ENCODE data around the gene RALGPS1. TPM values are rescaled to one million over a fixed set of nuclear protein-coding genes. Genes with fewer than 3 reads are reported as not detected.

RALGPS1 gene
- total RNA-seq, 1 donor from 2014 or later, result 15.2 TPM

DNA sequence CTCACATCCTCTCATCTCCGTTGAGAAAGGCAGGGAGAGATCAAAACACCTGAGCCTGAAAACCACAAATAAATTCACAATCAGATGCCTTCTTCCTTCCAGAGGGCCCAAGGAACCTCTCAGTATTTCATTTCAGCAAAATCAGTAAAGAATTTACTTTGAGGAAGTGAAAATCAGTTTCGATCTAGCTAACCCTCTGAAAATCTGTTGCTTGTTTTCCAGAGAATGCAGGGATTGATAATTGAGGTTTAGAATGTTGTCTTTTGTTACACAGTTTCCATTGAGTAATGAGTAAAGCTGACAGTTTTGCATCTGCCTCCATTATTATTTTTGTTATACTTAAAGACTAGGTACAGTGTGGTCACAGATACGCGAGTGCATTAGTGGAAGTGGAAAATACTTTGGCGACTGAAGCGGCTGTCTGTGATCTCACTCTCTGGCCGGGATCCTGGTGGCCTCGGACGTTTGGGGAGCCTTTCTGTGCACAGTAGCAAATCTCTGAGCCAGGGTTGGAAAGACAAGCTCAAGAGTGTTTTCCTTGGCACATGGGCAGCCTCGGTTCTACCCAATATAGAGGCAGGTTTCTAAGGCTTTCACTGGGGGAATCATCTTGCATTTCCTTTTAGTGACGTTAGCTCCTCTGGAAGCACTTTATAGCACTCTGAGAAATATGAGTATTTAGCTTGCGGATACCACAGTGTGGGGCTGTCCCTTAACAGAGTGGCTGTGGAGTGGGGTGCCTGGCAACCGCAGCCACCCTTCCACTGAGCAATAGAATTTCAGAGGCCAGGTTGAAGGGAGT lies 240.0 kb downstream of the RALGPS1 start:
- no peak for TF ChIP-seq CTCF (IDR thresholded peaks at IDR 0.05)
- no peak for TF ChIP-seq POLR2A (IDR thresholded peaks at IDR 0.05)
- peak in 1 of 2 donors; percentile 59 for TF ChIP-seq POLR2AphosphoS5 (IDR thresholded peaks at IDR 0.05; ENCODE audit: insufficient read depth in 1 of 2, low read depth in 1 of 2)
- H3K36me3 ChIP-seq, result no peaks in the 10 kb centered on the region
- H3K4me3 ChIP-seq, result peak overlapping the region in 1 of 2 donors; percentile 1
- peak in 1 of 2 donors; percentile 85 for DNase-seq (ENCODE audit: extremely low spot score in 2 of 2)
- peak overlapping the region; percentile 79 for H3K27ac ChIP-seq
- H3K27me3 ChIP-seq, result no peaks in the 10 kb centered on the region
- intact Hi-C loops (cut with DNase I), result no loop called here
- peaks cover 25% of the 10 kb centered on the region for H3K4me1 ChIP-seq
- H3K9me3 ChIP-seq, result no peaks in the 10 kb centered on the region

DNA sequence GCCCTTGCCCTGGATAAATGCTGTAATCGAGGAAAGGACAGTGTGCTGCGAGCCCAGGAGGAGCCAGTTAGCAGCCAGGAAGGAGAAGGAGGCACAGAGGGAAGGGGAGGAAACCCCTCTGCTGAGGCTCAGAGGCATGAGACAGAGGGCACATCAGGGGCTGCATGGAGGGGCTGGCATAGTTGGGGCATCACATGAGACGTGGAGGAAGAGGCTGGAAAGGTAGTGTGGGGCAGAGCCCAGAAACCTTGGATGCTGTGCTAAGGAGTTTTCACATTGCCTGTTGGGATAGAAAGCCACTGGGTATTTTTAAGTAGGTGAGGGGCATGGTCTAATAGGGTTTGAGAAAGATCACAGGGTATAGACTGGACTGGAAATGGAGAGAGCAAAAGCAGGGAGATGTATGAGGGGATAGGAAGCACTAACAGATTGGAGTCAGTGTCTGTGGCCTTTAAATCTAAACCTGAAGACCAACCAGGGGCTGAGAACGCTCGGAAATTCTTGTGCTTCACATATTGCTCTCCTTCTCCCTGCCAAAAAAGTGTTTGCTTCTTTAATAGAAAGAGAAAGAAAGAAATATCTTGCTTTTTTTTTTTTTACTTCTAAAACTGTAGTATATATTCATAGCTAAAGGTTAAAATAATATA lies 240.9 kb downstream of the RALGPS1 start:
- peak overlapping the region; percentile 79 for H3K27ac ChIP-seq
- no peak for TF ChIP-seq POLR2A (IDR thresholded peaks at IDR 0.05)
- TF ChIP-seq POLR2AphosphoS5 (IDR thresholded peaks at IDR 0.05; ENCODE audit: insufficient read depth in 1 of 2, low read depth in 1 of 2), result no peak
- no peak for TF ChIP-seq CTCF (IDR thresholded peaks at IDR 0.05)
- DNase-seq (ENCODE audit: extremely low spot score in 2 of 2), result no peak
- no peaks in the 10 kb centered on the region for H3K9me3 ChIP-seq
- intact Hi-C loops (cut with DNase I), result no loop called here
- H3K36me3 ChIP-seq, result no peaks in the 10 kb centered on the region
- no peak overlapping the region for H3K4me3 ChIP-seq
- H3K4me1 ChIP-seq, result peaks cover 32% of the 10 kb centered on the region
- no peaks in the 10 kb centered on the region for H3K27me3 ChIP-seq

DNA sequence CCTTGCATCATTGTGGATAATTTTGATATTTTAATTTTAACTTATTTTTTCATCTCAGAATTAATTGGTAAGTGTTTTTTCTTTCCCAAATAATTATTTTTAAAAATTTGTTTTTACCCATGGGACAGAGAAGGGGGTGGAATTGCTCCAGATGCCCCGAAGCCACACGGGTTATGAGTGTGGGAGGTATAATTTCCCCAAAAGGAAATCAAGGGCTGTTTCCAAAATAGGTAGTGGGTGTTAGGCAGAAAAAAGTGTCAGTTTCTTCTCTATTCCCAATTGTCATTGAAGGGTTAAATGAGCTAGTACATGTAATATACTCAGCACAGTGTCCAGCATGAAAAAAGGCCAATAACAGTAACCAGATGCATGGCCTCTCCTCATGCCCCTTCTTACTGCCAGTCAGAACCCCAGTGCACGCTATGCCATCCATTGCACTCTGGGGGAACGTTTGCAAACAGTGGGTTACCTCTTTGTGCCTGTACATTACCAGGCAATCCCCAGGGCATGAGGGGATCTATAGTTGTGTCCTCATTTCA lies 244.3 kb downstream of the RALGPS1 start:
- TF ChIP-seq POLR2A (IDR thresholded peaks at IDR 0.05), result no peak
- H3K4me1 ChIP-seq, result peaks cover 56% of the 10 kb centered on the region
- no peaks in the 10 kb centered on the region for H3K36me3 ChIP-seq
- H3K4me3 ChIP-seq, result no peak overlapping the region
- H3K27ac ChIP-seq, result peak overlapping the region; percentile 87
- intact Hi-C loops (cut with DNase I), result no loop called here
- H3K9me3 ChIP-seq, result no peaks in the 10 kb centered on the region
- no peaks in the 10 kb centered on the region for H3K27me3 ChIP-seq
- no peak for DNase-seq (ENCODE audit: extremely low spot score in 2 of 2)

GRCh38 chr9:127159325-127159801 lies 244.8 kb downstream of the RALGPS1 start:
- no peaks in the 10 kb centered on the region for H3K36me3 ChIP-seq
- H3K27ac ChIP-seq, result peak overlapping the region; percentile 87
- no peaks in the 10 kb centered on the region for H3K27me3 ChIP-seq
- H3K9me3 ChIP-seq, result no peaks in the 10 kb centered on the region
- TF ChIP-seq POLR2AphosphoS5 (IDR thresholded peaks at IDR 0.05; ENCODE audit: insufficient read depth in 1 of 2, low read depth in 1 of 2), result peak in 1 of 2 donors; percentile 56
- no peak for TF ChIP-seq POLR2A (IDR thresholded peaks at IDR 0.05)
- peaks cover 51% of the 10 kb centered on the region for H3K4me1 ChIP-seq
- no peak overlapping the region for H3K4me3 ChIP-seq
- DNase-seq (ENCODE audit: extremely low spot score in 2 of 2), result peak; percentile 77 to 89
- intact Hi-C loops (cut with DNase I), result no loop called here

DNA sequence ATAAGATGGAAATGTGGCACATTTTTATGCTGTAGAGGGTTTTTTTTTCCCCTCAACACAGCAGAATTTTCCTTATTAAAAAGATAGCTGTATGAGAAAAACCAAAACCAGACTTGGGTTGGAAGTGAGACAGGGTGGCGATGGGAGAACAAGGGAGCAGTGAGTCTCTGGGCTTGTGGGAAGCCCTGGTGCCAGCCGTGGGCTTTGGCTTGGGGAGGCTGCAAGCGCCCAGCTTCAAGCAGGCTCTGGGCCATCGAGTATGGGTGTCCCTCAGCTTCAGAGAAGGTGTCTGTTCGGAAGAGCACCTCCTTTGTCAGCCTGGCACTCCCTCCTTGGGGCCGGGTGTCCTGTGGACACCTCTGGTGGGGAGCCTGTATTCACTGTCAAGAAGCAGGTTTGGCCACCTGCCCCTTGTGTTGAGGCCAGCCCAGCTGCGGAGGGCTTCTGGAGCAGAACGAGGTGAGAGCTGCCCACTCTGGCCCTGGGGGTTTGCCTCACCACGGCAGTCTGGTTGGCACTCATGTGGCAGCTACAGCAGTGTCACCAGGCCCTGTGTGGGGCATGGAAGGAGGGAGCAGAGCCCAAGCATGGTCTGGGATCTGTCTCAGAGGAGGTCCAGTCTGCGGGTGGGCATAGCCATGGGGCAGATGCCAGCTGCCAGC lies 245.5 kb downstream of the RALGPS1 start:
- DNase-seq (ENCODE audit: extremely low spot score in 2 of 2), result peak; percentile 83 to 90
- TF ChIP-seq CTCF (IDR thresholded peaks at IDR 0.05), result no peak
- TF ChIP-seq POLR2AphosphoS5 (IDR thresholded peaks at IDR 0.05; ENCODE audit: insufficient read depth in 1 of 2, low read depth in 1 of 2), result no peak
- no peak for TF ChIP-seq POLR2A (IDR thresholded peaks at IDR 0.05)
- Histone ChIP-seq H3K27me3 (no peaks in the 10 kb centered on the region), H3K9me3 (no peaks in the 10 kb centered on the region), H3K36me3 (no peaks in the 10 kb centered on the region), H3K4me3 (no peak overlapping the region), H3K4me1 (peaks cover 44% of the 10 kb centered on the region), H3K27ac (peak overlapping the region; percentile 87)
- intact Hi-C loops (cut with DNase I), result no loop called here

All from vagina (tissue), 2 donors.